GM06990 (cell line): Measurements from ENCODE around the gene RPS5.

ENCODE experiments used
- DNase-seq: peaks from one replicate; pipeline ENCODE4 v3.0.0-alpha.2; 2011; ENCODE audit not compliant: insufficient read length; ENCODE audit errors: extremely low read depth
- H3K27me3 ChIP-seq: replicated peaks from 2 replicates; pipeline ENCODE4 v1.6.0; 2011; ENCODE audit warnings: low read length; ENCODE audit not compliant: control insufficient read depth, insufficient read depth
- H3K36me3 ChIP-seq: 2 replicates; pipeline ENCODE4 v1.5.1; 2011; ENCODE audit warnings: low read length; ENCODE audit not compliant: control insufficient read depth, insufficient read depth
- H3K4me3 ChIP-seq: replicated peaks from 2 replicates; pipeline ENCODE4 v1.5.1; 2011; ENCODE audit warnings: low read depth, mild to moderate bottlenecking, control low read depth, low read length
- CTCF ChIP-seq: IDR thresholded peaks from 2 replicates; pipeline ENCODE4 v1.5.1; 2011; ENCODE audit warnings: low read length, control low read depth, mild to moderate bottlenecking, inconsistent platforms; ENCODE audit not compliant: insufficient read depth, poor library complexity, severe bottlenecking

The RPS5 gene

GRCh38 chr19:58385313-58385890, 1.7 kb upstream of the RPS5 start:
- no peak for DNase-seq
- Histone ChIP-seq H3K27me3 (no peaks in the 10 kb centered on the region), H3K36me3 (peaks cover 6% of the 10 kb centered on the region), H3K4me3 (peak overlapping the region; percentile 80)
- TF ChIP-seq CTCF = no peak

- H3K4me3 ChIP-seq = peak overlapping the region; percentile 80
- H3K36me3 ChIP-seq = peaks cover 9% of the 10 kb centered on the region
- TF ChIP-seq CTCF = no peak
- DNase-seq = peak; percentile 76
- no peaks in the 10 kb centered on the region for H3K27me3 ChIP-seq
Observed at GRCh38 chr19:58385891-58386575, 1.0 kb upstream of the RPS5 start.

DNA sequence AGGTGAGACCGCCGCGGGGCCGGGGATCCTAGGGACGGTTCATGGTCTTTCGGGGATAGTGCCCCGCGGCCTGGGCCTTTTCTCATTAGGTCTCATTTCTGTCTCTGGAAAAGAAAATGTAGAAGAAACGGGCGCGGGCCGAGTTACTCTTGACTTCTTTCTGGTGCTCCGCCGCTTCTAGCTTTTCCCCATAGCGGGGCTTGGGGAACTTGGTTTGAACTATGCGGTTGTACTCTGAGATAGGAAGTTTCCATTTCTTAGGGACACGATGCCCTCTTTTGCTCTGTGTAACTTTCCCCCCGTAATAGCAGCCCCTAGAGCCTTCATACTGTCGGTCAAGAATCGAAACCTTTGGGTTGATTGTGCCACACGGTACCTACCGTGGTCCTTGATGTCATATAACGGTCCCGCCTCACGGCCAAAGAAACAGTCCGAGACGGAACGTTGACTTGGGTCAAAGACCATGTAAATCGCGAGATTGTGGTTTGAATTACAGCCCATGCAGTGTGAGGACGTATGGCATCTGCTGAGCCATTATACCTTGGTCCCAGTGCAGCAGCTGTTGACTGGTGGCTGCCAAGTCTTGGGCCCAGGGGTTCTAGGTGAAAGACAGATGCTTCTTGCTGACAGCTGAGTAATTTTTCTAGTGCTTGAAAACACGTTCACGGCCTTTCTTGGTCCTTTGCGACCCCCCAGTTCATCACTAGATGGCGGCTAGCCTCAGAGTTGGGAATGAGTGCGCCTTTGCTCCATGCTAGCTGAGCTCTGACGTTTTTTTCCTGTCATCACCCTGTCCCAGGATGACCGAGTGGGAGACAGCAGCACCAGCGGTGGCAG, 487 bp downstream of the RPS5 start:
- peak; percentile 30 for TF ChIP-seq CTCF
- Histone ChIP-seq H3K4me3 (peak overlapping the region; percentile 80), H3K27me3 (no peaks in the 10 kb centered on the region), H3K36me3 (peaks cover 13% of the 10 kb centered on the region)
- DNase-seq = no peak

DNA sequence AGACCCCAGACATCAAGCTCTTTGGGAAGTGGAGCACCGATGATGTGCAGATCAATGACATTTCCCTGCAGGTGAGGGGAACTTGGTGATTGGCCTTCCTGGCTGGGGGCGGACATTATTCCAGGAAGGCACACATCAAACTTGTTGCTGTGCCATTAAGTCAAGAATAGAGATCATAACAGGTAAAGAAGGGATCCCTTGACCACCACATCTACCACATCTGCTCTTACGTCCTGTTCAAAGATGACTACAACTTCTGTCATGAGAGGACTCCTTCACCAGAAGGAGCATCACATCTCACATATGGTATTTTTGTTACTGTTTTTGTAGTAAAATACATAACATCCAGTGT, 1.1 kb downstream of the RPS5 start:
- no peak for DNase-seq
- TF ChIP-seq CTCF = no peak
- Histone ChIP-seq H3K36me3 (peaks cover 19% of the 10 kb centered on the region), H3K4me3 (peak overlapping the region; percentile 80), H3K27me3 (no peaks in the 10 kb centered on the region)

- H3K36me3 ChIP-seq = peaks cover 38% of the 10 kb centered on the region
- no peak for TF ChIP-seq CTCF
- H3K27me3 ChIP-seq = no peaks in the 10 kb centered on the region
- no peak for DNase-seq
- H3K4me3 ChIP-seq = no peak overlapping the region
Observed at GRCh38 chr19:58392945-58393724, 6.1 kb downstream of the RPS5 start.
